HL-60 (cell line): Measurements from ENCODE around the gene TMEM108.

Experiments used
- CTCF ChIP-seq: IDR thresholded peaks from one replicate; pipeline ENCODE4 v1.5.1; 2011; ENCODE audit warnings: low read length, control low read depth, inconsistent platforms; ENCODE audit not compliant: insufficient read depth
- GABPA ChIP-seq: IDR thresholded peaks from 2 replicates; pipeline ENCODE4 v1.6.1; 2012; ENCODE audit warnings: low read depth
- POLR2AphosphoS5 ChIP-seq: IDR thresholded peaks from 2 replicates; pipeline ENCODE4 v1.6.1; 2012; ENCODE audit warnings: low read depth
- REST ChIP-seq: IDR thresholded peaks from 2 replicates; pipeline ENCODE4 v1.6.1; 2012; ENCODE audit warnings: low read depth; ENCODE audit not compliant: insufficient replicate concordance
- SPI1 ChIP-seq: IDR thresholded peaks from 2 replicates; pipeline ENCODE4 v1.6.1; 2012; ENCODE audit warnings: low read depth, mild to moderate bottlenecking, borderline replicate concordance

- no peak for TF ChIP-seq CTCF
- no peak for TF ChIP-seq POLR2AphosphoS5
- TF ChIP-seq GABPA, result no peak
- no peak for TF ChIP-seq SPI1
- TF ChIP-seq REST, result no peak
These were observed 21.3 kb upstream of the TMEM108 start for GRCh38 chr3:133016838-133017309.
